A549 (cell line): ENCODE data around the gene CUZD1. TPM values are rescaled to one million over a fixed set of nuclear protein-coding genes. Genes with fewer than 3 reads are reported as not detected.

Experiments
- ATAC-seq, 2 experiments: fragments of 200-7000 bp in 1 of 2; fragments of >200 bp in 1 of 2; cut with Nextera tagmentation in 1 of 2; cut with Tn5 transposase in 1 of 2; 3 replicates each; pipeline versions ENCODE4 v1.8.0 to v1.9.1; 2018 to 2020; ENCODE audit warnings: mild to moderate bottlenecking in 1 of 2, moderate library complexity in 1 of 2
- CTCF ChIA-PET: fragments of 300-600 bp; sonication (Branson Sonifier 250); formaldehyde crosslinking; extraction: SDS; loops from one replicate; lab custom pipeline; 2021; ENCODE audit warnings: antibody characterized with exemption, inconsistent platforms; lab: Yijun Ruan, JAX
- POLR2A ChIA-PET: fragments of 350-600 bp; formaldehyde crosslinking; extraction: SDS; loops from one replicate; lab custom pipeline; 2021; ENCODE audit warnings: antibody characterized with exemption, inconsistent platforms; lab: Yijun Ruan, JAX
- DNase-seq, 2 experiments: peaks; one replicate each; pipeline versions ENCODE4 v3.0.0 to v3.0.0-alpha.2; 2011 to 2016; ENCODE audit warnings: low read depth in 1 of 2, low spot score in 1 of 2
- FAIRE-seq: peaks from 2 replicates; lab custom pipeline; 2011; peaks lifted over from hg19 to GRCh38; lab: Jason Lieb, UNC
- H3K27ac ChIP-seq, 2 experiments: fragments of >200 bp; sonication (Bioruptor Twin); formaldehyde crosslinking; 3 replicates each; pipeline ENCODE4 v1.5.1; 2016 to 2017
- H3K4me1 ChIP-seq: fragments of >200 bp; sonication (Bioruptor Twin); formaldehyde crosslinking; 3 replicates; pipeline ENCODE4 v1.6.1; 2016
- H3K4me2 ChIP-seq: fragments of >200 bp; sonication (Bioruptor Twin); formaldehyde crosslinking; 3 replicates; pipeline ENCODE4 v1.6.1; 2016
- H3K4me3 ChIP-seq: fragments of >200 bp; sonication (Bioruptor Twin); formaldehyde crosslinking; 3 replicates; pipeline ENCODE4 v1.5.1; 2016
- H3K9me3 ChIP-seq: fragments of >200 bp; sonication (Bioruptor Twin); formaldehyde crosslinking; 3 replicates; pipeline ENCODE4 v1.6.1; 2016
- BHLHE40 ChIP-seq: IDR thresholded peaks from 2 replicates; pipeline ENCODE4 v1.6.1; 2012; ENCODE audit warnings: low read depth, low read length, inconsistent platforms
- CBX2 ChIP-seq: fragments of 200-600 bp; sonication (generic); IDR thresholded peaks from 2 replicates; pipeline ENCODE4 v1.6.1; 2016; ENCODE audit warnings: low read depth, mild to moderate bottlenecking, borderline replicate concordance
- CHD4 ChIP-seq: fragments of 200-600 bp; sonication (generic); IDR thresholded peaks from 2 replicates; pipeline ENCODE4 v1.6.1; 2016; ENCODE audit warnings: antibody characterized with exemption, mild to moderate bottlenecking, borderline replicate concordance
- E2F6 ChIP-seq: IDR thresholded peaks from 2 replicates; pipeline ENCODE4 v1.6.1; 2012; ENCODE audit warnings: low read depth, borderline replicate concordance
- ELK1 ChIP-seq: fragments of 150-350 bp; IDR thresholded peaks from 2 replicates; pipeline ENCODE4 v1.6.1; 2014; ENCODE audit warnings: low read depth, mild to moderate bottlenecking, low read length
- EP300 ChIP-seq, 2 experiments: fragments of >200 bp; sonication (Bioruptor Twin); formaldehyde crosslinking; IDR thresholded peaks; 2 replicates in 1 of 2; 3 replicates in 1 of 2; pipeline ENCODE4 v1.6.1; 2016 to 2017
- ESRRA ChIP-seq: fragments of 150-350 bp; IDR thresholded peaks from 2 replicates; pipeline ENCODE4 v1.6.1; 2014; ENCODE audit warnings: mild to moderate bottlenecking, low read length, borderline replicate concordance
- FOSL2 ChIP-seq, 2 experiments: fragments of 450-650 bp in 1 of 2; fragments of >200 bp in 1 of 2; sonication (Bioruptor Twin) in 1 of 2; formaldehyde crosslinking; IDR thresholded peaks; 2 replicates each; pipeline versions ENCODE4 v1.5.0 to v1.6.1; 2016 to 2020; ENCODE audit warnings: mild to moderate bottlenecking in 1 of 2, moderate library complexity in 1 of 2
- HEYL ChIP-seq: fragments of 250-450 bp; sonication (Bioruptor Pico); IDR thresholded peaks from 2 replicates; pipeline ENCODE4 v1.8.0; 2021; ENCODE audit warnings: mild to moderate bottlenecking, moderate library complexity
- HOXA7 ChIP-seq: fragments of 250-450 bp; sonication (Bioruptor Pico); IDR thresholded peaks from 2 replicates; pipeline ENCODE4 v1.5.0; 2020; ENCODE audit warnings: mild to moderate bottlenecking, moderate library complexity
- JUN ChIP-seq, 2 experiments: fragments of >200 bp; sonication (Bioruptor Twin); formaldehyde crosslinking; IDR thresholded peaks; 2 replicates in 1 of 2; 3 replicates in 1 of 2; pipeline ENCODE4 v1.6.1; 2016 to 2017
- JUNB ChIP-seq: fragments of >200 bp; sonication (Bioruptor Twin); formaldehyde crosslinking; IDR thresholded peaks from 2 replicates; pipeline ENCODE4 v1.6.1; 2016
- KDM1A ChIP-seq: fragments of 200-600 bp; sonication (generic); IDR thresholded peaks from 2 replicates; pipeline ENCODE4 v1.6.1; 2016; ENCODE audit warnings: low read depth, mild to moderate bottlenecking
- MAZ ChIP-seq: fragments of 150-350 bp; IDR thresholded peaks from 2 replicates; pipeline ENCODE4 v1.6.1; 2014; ENCODE audit warnings: antibody characterized with exemption, low read depth, low read length, borderline replicate concordance
- POLR2A ChIP-seq: IDR thresholded peaks from 2 replicates; pipeline ENCODE4 v1.6.1; 2012; ENCODE audit warnings: mild to moderate bottlenecking, low read length
- RARB ChIP-seq: fragments of 250-450 bp; sonication (Bioruptor Pico); IDR thresholded peaks from 2 replicates; pipeline ENCODE4 v1.8.0; 2021; ENCODE audit warnings: mild to moderate bottlenecking, moderate library complexity
- REST ChIP-seq: fragments of 200-600 bp; sonication (generic); IDR thresholded peaks from 2 replicates; pipeline ENCODE4 v1.6.1; 2016; ENCODE audit warnings: antibody characterized with exemption, mild to moderate bottlenecking, moderate library complexity
- SMC3 ChIP-seq: fragments of >200 bp; sonication (Bioruptor Twin); formaldehyde crosslinking; IDR thresholded peaks from 3 replicates; pipeline ENCODE4 v1.6.1; 2018; ENCODE audit warnings: inconsistent platforms
- SREBF2 ChIP-seq: fragments of 450-650 bp; IDR thresholded peaks from 2 replicates; pipeline ENCODE4 v1.6.1; 2014; ENCODE audit warnings: mild to moderate bottlenecking, moderate library complexity
- ZSCAN20 ChIP-seq: fragments of 250-450 bp; sonication (Bioruptor Pico); IDR thresholded peaks from 2 replicates; pipeline ENCODE4 v1.8.0; 2022; ENCODE audit warnings: mild to moderate bottlenecking, moderate library complexity
- WGBS: methylation state at CpG from one replicate; pipeline ENCODE4 v1.1.6; 2017; ENCODE audit errors: missing lambda C conversion rate; 5-methylcytosine and 5-hydroxymethylcytosine counted together
- polyA plus RNA-seq, 4 experiments: library from polyadenylated mRNA; depleted of rRNA in 3 of 4; stranded (reverse); fragments of >200 nt; fragmentation: RNase III in 1 of 4; extraction: RNeasy Plus Mini Kit Qiagen cat#74134 plus additional on column Dnase treatment in 1 of 4; gene quantifications; 2 replicates in 3 of 4; 3 replicates in 1 of 4; pipeline ENCODE4 v1.2.3, GENCODE V29; 2011 to 2017
- TF ChIP-seq, protein P1 (sequence below): fragments of >200 bp; sonication (Bioruptor Twin); formaldehyde crosslinking; IDR thresholded peaks from 3 replicates; pipeline ENCODE4 v1.6.1; 2016

Gene CUZD1
- polyA plus RNA-seq, 2 of the 4 experiments (the other 2 are of a cell fraction) = 1.4 to 2.8 TPM

DNA sequence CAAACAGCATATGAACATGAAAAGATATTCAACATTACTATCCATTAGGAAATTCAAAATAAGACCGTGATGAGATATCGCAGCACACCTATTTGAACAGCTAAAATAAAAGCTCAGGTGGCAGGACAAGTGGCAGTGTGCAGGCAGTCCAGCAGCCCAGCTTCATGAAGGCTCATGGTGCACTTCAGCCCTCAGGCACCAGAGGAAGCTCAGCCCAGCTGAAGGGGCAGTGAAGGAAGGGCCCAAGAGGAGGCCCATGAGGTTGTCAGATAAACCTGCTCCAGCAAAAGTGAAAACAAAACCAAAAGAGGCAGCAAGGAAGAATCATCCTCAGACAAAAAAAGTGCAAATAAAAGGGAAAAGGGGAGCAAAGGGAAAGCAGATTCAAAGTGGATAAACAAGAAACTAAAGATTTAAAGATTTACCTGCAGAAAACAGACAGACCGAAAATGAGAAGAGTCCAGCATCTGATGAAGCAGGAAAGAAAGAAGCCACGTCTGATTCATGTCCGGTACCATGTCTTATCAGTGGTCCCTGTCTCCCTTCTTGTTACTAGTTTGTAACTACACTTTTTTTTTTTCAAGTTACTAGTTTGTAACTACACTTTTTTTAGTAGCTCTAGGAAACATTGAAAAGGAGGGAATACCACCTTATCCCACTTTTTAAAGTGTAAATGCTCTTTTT, 48.7 kb upstream of the CUZD1 start (continued):
- TF ChIP-seq HEYL (CRISPR knock-in tag) (no peak), E2F6 (no peak), ZSCAN20 (CRISPR knock-in tag) (no peak), JUNB (no peak), ESRRA (no peak), ELK1 (no peak)
- TF ChIP-seq, protein P1, sequence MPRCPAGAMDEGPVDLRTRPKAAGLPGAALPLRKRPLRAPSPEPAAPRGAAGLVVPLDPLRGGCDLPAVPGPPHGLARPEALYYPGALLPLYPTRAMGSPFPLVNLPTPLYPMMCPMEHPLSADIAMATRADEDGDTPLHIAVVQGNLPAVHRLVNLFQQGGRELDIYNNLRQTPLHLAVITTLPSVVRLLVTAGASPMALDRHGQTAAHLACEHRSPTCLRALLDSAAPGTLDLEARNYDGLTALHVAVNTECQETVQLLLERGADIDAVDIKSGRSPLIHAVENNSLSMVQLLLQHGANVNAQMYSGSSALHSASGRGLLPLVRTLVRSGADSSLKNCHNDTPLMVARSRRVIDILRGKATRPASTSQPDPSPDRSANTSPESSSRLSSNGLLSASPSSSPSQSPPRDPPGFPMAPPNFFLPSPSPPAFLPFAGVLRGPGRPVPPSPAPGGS = no peak

GRCh38 chr10:122884166-122884565, 38.5 kb upstream of the CUZD1 start:
- 100% methylated on average over 1 of the region's 1 CpG for WGBS
- Histone ChIP-seq H3K9me3 (no peaks in the 10 kb centered on the region), H3K27ac (no peak overlapping the region), H3K4me1 (peaks cover 7% of the 10 kb centered on the region; the same call in 2 of the 3 replicates), H3K4me3 (no peak overlapping the region), H3K4me2 (no peak overlapping the region)
- DNase-seq (no peak), ATAC-seq (no peak)
- ChIA-PET POLR2A (no interaction called here), CTCF (no interaction called here)
- TF ChIP-seq REST = no peak
- TF ChIP-seq MAZ = no peak
- TF ChIP-seq SREBF2 = no peak
- TF ChIP-seq HEYL (CRISPR knock-in tag) = no peak
- no peak for TF ChIP-seq CHD4
- TF ChIP-seq CBX2 = no peak
- TF ChIP-seq ESRRA = no peak
- TF ChIP-seq RARB (CRISPR knock-in tag) = no peak
- no peak for TF ChIP-seq SMC3
- TF ChIP-seq FOSL2 (IDR thresholded peaks at IDR 0.05) = no peak
- no peak for TF ChIP-seq FOSL2 (CRISPR knock-in tag; IDR thresholded peaks at IDR 0.05)
- TF ChIP-seq E2F6 = no peak
- TF ChIP-seq JUN (IDR thresholded peaks at IDR 0.05) = no peak
- TF ChIP-seq EP300 (IDR thresholded peaks at IDR 0.05) = no peak
- TF ChIP-seq KDM1A = no peak
- TF ChIP-seq BHLHE40 = no peak
- TF ChIP-seq HOXA7 = no peak
- no peak for TF ChIP-seq POLR2A
- TF ChIP-seq, all 56 proteins: peak for 0
- FAIRE-seq = no peak
